HEK293T (cell line): Measurements from ENCODE around the gene SLC9A8.
A peak's percentile ranks its signal among the peaks of the same experiment; 100 is the strongest.

Source experiments
- CTCF ChIA-PET: fragments of 350-600 bp; formaldehyde crosslinking; extraction: SDS; loops from one replicate; lab custom pipeline; 2021; ENCODE audit warnings: antibody characterized with exemption, inconsistent platforms; lab: Yijun Ruan, JAX
- POLR2A ChIA-PET: fragments of 350-600 bp; formaldehyde crosslinking; extraction: SDS; loops from one replicate; lab custom pipeline; 2020; ENCODE audit warnings: antibody characterized with exemption, inconsistent platforms; lab: Yijun Ruan, JAX
- DNase-seq: peaks from one replicate; pipeline ENCODE4 v3.0.0; 2012; ENCODE audit warnings: mixed read lengths; ENCODE audit errors: extremely low spot score
- ARNT ChIP-seq: fragments of 450-650 bp; IDR thresholded peaks from 2 replicates; pipeline ENCODE4 v1.6.1; 2017; ENCODE audit warnings: mild to moderate bottlenecking
- BHLHE40 ChIP-seq: fragments of 450-650 bp; IDR thresholded peaks from 2 replicates; pipeline ENCODE4 v1.6.1; 2016; ENCODE audit warnings: mild to moderate bottlenecking, moderate library complexity, borderline replicate concordance
- CTBP1 ChIP-seq: fragments of 450-650 bp; IDR thresholded peaks from 2 replicates; pipeline ENCODE4 v1.6.1; 2016; ENCODE audit warnings: borderline replicate concordance
- ELF4 ChIP-seq: fragments of 450-650 bp; IDR thresholded peaks from 2 replicates; pipeline ENCODE4 v1.6.1; 2017; ENCODE audit warnings: antibody characterized with exemption
- FOXA1 ChIP-seq: fragments of 450-650 bp; IDR thresholded peaks from 2 replicates; pipeline ENCODE4 v1.6.1; 2016; ENCODE audit warnings: mild to moderate bottlenecking
- FOXK2 ChIP-seq: fragments of 450-650 bp; IDR thresholded peaks from 2 replicates; pipeline ENCODE4 v1.6.1; 2016; ENCODE audit warnings: mild to moderate bottlenecking
- FOXM1 ChIP-seq: fragments of 450-650 bp; IDR thresholded peaks from 2 replicates; pipeline ENCODE4 v1.6.1; 2017; ENCODE audit warnings: mild to moderate bottlenecking, borderline replicate concordance
- HDGF ChIP-seq: fragments of 450-650 bp; IDR thresholded peaks from 2 replicates; pipeline ENCODE4 v1.6.1; 2017; ENCODE audit warnings: antibody characterized with exemption, borderline replicate concordance
- L3MBTL2 ChIP-seq: fragments of 450-650 bp; conservative IDR thresholded peaks from 2 replicates; pipeline ENCODE4 v1.6.1; 2016; ENCODE audit warnings: mild to moderate bottlenecking
- LEF1 ChIP-seq: fragments of 450-650 bp; IDR thresholded peaks from 2 replicates; pipeline ENCODE4 v1.6.1; 2017; ENCODE audit warnings: mild to moderate bottlenecking, borderline replicate concordance
- NFRKB ChIP-seq: fragments of 450-650 bp; IDR thresholded peaks from 2 replicates; pipeline ENCODE4 v1.6.1; 2016; ENCODE audit warnings: mild to moderate bottlenecking, moderate library complexity
- PKNOX1 ChIP-seq: fragments of 450-650 bp; IDR thresholded peaks from 2 replicates; pipeline ENCODE4 v1.6.1; 2016
- SP1 ChIP-seq: fragments of 450-650 bp; IDR thresholded peaks from 2 replicates; pipeline ENCODE4 v1.6.1; 2017
- SUZ12 ChIP-seq: fragments of 450-650 bp; IDR thresholded peaks from 2 replicates; pipeline ENCODE4 v1.6.1; 2016; ENCODE audit warnings: mild to moderate bottlenecking
- TARDBP ChIP-seq: fragments of 450-650 bp; IDR thresholded peaks from 2 replicates; pipeline ENCODE4 v1.6.1; 2016
- ZNF384 ChIP-seq: fragments of 450-650 bp; IDR thresholded peaks from 2 replicates; pipeline ENCODE4 v1.6.1; 2016

The SLC9A8 gene

DNA sequence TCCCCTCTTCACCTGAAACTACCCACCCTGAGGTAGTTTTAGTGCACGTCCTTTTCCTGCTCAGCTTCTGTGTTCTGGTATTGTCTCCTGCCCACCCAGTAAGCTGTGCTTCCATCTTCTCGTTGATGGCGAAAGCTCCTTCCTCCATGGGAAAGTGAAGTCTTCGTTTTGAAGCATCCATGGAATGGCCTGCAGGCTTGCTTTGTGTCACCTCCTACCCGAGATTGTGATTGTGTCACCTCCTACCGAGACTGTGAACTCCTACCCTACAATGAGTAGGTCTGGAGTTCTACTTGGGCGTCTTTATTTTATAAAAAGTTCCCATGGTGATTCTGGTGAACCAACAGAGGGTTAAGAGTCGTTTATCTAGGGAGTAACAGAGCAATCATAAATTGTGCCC lies 25.9 kb downstream of the SLC9A8 start:
- no peak for DNase-seq
- ChIA-PET POLR2A (interaction anchor here (1.4 kb wide), 1 partner anchor 26 kb away, joined by 3 read pairs; the partner anchor contains the start of gene SLC9A8), CTCF (interaction anchor here (0.6 to 1.5 kb wide), 2 partner anchors 297 to 550 kb away, joined by 3 read pairs; no protein-coding TSS in a partner anchor)
- TF ChIP-seq CTBP1 (no peak), ZNF384 (no peak)

GRCh38 chr20:49843139-49843538 lies 30.5 kb downstream of the SLC9A8 start:
- DNase-seq, result no peak
- POLR2A ChIA-PET, result interaction anchor here (0.5 kb wide), 1 partner anchor 128 kb away, joined by 3 read pairs; no protein-coding TSS in a partner anchor
- TF ChIP-seq ELF4 (no peak), SP1 (no peak), BHLHE40 (no peak)
- CTCF ChIA-PET, result no interaction called here

GRCh38 chr20:49843770-49844380 lies 31.2 kb downstream of the SLC9A8 start:
- no peak for TF ChIP-seq L3MBTL2
- no peak for TF ChIP-seq BHLHE40
- TF ChIP-seq PKNOX1, result no peak
- no peak for TF ChIP-seq ELF4
- no peak for TF ChIP-seq ARNT
- no peak for TF ChIP-seq CTBP1
- no peak for TF ChIP-seq HDGF
- TF ChIP-seq LEF1, result no peak
- DNase-seq, result no peak
- CTCF ChIA-PET, result interaction anchor here (1.1 kb wide), 1 partner anchor 302 kb away, joined by 3 read pairs; no protein-coding TSS in a partner anchor
- POLR2A ChIA-PET, result interaction anchor here (0.5 kb wide), 1 partner anchor 129 kb away, joined by 3 read pairs; no protein-coding TSS in a partner anchor

GRCh38 chr20:49845060-49845459 lies 32.4 kb downstream of the SLC9A8 start:
- no peak for TF ChIP-seq ZNF384
- TF ChIP-seq CTBP1, result no peak
- TF ChIP-seq ELF4, result no peak
- TF ChIP-seq L3MBTL2, result no peak
- no peak for TF ChIP-seq FOXA1
- no peak for TF ChIP-seq FOXK2
- no peak for TF ChIP-seq BHLHE40
- ChIA-PET POLR2A (no interaction called here), CTCF (interaction anchor here (0.5 to 2.3 kb wide), 4 partner anchors 226 to 304 kb away, joined by 3 to 9 read pairs (median 6); no protein-coding TSS in a partner anchor)
- no peak for DNase-seq

DNA sequence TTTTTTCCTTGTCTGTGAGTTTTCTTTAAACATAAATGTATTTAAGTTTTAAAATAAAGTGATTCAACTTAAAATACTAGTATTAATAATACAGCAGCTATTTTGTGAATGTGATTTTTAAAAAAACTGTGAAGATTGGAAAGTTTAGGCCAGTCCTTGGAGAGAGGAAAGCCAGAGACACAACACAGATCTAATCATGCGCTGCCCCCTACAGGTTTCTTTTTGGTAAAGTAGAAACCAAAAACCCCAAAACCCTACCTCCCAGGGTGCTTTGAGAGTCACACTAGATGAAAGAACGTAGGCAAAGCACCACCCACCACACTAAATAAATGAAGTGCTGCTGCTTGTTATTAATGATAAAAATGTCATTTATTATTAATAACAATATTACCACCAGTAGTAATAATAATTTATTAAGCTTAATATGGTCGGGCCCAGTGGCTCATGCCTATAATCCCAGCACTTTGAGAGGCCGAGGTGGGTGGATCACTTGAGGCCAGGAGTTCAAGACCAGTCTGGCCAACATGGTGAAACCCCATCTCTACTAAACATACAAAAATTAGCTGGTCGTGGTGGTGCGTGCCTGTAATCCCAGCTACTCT lies 33.7 kb downstream of the SLC9A8 start:
- DNase-seq, result peak; percentile 59
- TF ChIP-seq CTBP1 (no peak), SP1 (no peak), ARNT (no peak), SUZ12 (no peak), PKNOX1 (no peak), FOXM1 (no peak), HDGF (no peak), L3MBTL2 (no peak), TARDBP (no peak), FOXK2 (no peak), NFRKB (no peak), ELF4 (no peak)
- POLR2A ChIA-PET, result no interaction called here
- CTCF ChIA-PET, result interaction anchor here (0.6 to 2.3 kb wide), 6 partner anchors 101 to 305 kb away, joined by 3 to 9 read pairs (median 4); no protein-coding TSS in a partner anchor

DNA sequence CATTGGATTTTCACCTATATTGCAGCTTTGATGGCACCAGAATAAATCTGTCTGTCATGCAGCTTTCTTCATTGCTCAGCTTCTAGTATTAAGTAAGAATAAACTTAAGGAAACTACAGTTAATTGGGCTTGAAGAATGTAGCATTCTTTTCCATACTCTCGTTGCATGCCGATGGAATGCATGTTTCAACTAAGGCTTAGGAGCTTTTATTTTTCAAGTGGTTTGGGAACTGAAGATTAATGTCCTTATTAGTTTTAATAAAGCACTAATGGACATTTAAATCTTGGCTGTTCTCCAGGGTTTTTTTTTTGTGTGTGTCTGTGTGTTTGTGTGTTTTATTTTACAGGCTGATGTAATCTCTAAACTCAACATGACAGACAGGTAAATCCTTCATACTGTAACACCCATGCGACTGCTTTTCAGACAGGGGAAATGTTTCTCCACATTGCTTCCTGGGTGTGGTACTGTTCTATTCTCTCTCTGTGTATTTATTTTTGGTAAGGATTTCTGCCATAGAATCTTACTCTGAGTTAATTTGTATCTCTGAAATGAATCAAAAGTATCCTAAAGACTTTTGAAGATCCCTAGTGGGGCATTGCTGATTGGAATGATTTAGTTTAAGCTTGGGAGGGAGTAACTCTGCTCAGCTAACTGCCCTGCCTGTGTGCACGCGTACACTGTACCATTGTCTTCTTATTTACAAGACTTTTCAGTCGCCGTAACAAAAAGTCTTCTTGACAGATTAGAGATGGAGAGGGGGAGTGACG lies 38.0 kb downstream of the SLC9A8 start:
- POLR2A ChIA-PET, result no interaction called here

DNA sequence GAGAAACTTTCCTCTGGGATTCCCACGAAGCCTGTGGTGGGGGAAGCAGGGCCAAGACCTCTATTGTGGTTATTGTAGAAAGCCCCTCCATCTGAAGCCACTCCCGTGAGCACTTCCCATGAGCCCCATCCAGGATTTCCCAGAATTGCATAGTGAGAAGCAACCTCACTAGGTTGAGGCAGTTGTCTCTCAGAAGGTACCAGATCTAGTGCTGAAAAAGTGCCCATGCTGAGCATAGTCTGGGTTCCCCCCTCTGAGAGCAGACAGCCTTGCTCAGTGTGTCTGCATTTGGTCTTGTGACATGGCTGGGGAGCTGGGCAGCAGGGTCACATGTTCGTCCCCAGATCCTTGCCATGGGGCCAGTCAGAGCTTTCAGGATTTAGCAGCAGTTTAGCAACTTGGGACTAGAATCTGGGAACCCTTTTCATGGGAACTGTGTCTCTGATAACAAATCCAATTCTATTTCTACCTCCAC lies 38.6 kb downstream of the SLC9A8 start:
- CTCF ChIA-PET, result interaction anchor here (1.0 kb wide), 1 partner anchor 243 kb away, joined by 3 read pairs; no protein-coding TSS in a partner anchor
- no peak for TF ChIP-seq LEF1
- TF ChIP-seq CTBP1, result no peak
- TF ChIP-seq FOXM1, result no peak
- TF ChIP-seq ARNT, result no peak
- no peak for TF ChIP-seq TARDBP
- no peak for TF ChIP-seq PKNOX1
- TF ChIP-seq FOXA1, result no peak
- POLR2A ChIA-PET, result no interaction called here
- no peak for DNase-seq

More for the DNA sequence above, 38.0 kb downstream of the SLC9A8 start:
- CTCF ChIA-PET, result interaction anchor here (0.6 to 1.0 kb wide), 2 partner anchors 17 to 242 kb away, joined by 3 read pairs; no protein-coding TSS in a partner anchor
- DNase-seq, result no peak
- TF ChIP-seq LEF1, result no peak
- no peak for TF ChIP-seq SP1
- TF ChIP-seq HDGF, result no peak
